ENCODE measurements around the gene ARAP3. TPM values are rescaled to one million over a fixed set of nuclear protein-coding genes. Genes with fewer than 3 reads are reported as not detected.
"Not testable (repeated sequence)": the region's sequence is repeated elsewhere in the genome, so short reads cannot be mapped to it uniquely, and the experiment has no call there.

Gene ARAP3
- polyA plus RNA-seq, 10 donors = 10.0 to 18.3 (median 14.4) TPM

DNA sequence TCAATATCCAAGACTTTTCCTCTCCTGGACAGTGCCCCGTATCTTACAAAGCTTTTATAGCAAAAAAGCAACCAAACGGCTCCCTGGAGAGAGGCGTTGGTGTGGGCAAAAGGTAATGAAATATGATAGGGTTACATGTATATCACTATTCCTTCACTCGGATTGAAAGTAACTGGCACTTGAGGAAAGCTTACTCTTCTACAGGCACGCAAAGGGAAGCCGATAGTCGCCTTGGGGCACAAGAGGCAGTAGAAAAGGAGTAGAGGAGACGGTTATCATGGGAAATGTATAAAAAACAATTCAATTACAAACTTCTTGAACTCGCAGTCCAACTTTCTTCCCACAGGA lies 64.4 kb downstream of the ARAP3 start:
- peak in 1 of 3 donors; percentile 32 for DNase-seq

GRCh38 chr5:141617128-141617527 lies 64.9 kb downstream of the ARAP3 start:
- DNase-seq = no peak

DNA sequence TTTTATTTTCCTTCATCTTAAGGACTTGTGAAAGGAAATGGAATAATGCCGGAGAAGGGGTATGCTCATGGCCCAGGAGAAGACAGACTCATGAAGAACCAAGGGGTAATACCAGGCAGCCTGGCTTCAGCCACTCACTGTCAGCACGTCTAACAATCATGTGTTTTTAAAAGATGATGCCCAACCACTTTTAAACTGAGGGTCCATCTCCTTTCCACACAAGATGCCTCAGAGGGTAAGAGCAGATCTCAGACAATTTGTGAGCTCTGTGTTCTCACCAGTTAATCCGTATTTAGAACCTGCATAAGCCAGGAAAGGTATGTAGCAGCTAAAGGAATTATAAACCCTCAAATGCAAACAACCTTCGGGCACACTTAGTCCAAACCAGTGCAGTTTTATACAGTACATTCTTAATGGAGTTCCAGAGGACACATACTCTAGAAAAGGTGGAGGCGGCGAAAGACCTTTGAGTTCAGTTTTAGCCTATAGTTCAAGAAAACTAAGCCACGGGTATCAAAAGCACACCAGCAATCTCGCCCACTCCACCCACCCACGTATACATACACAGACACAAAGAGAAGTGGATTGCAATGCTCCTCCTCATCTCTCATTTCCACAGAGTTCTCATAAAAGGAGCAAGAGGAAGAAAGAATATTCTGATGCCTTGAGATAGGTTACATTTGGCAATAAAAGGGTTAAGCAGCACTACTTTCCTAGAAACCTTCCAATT lies 65.9 kb downstream of the ARAP3 start:
- no peak for DNase-seq

DNA sequence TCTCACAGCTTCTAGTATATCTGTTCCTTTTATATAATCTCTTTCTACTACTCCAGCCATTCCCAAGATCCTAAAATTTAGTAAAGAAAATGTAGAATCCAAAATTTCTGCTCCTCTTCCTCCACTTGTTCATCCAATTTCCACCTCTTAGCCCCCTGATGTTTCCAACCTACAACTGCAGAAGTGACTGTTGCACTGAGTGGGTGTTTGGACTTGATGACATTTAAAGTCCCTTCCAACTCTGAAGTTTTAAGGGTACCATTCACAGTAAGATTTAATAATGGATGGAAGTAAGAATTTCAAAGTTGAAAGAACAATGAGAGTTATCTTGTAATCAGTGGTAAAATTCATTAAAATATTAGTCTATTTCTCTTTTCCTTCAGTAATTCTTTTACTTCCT lies 68.7 kb downstream of the ARAP3 start:
- no peak for DNase-seq

GRCh38 chr5:141611289-141611688 lies 70.7 kb downstream of the ARAP3 start:
- DNase-seq = no peak

DNA sequence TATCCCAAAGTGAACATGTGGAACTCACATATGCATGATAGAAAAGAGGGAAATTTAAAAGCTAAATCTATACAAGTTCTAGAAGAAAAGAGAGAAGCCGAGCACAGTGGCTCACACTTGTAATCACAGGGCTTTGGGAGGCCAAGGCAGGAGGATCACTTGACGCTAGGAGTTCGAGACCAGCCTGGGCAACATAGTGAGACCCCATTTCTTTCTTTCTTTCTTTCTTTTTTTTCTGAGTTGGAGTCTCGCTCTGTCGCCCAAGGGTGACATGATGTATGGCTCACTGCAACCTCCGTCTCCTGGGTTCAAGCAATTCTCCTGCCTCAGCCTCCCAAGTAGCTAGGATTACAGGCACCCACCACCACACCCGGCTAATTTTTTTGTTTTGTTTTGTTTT lies 72.1 kb downstream of the ARAP3 start:
- not testable (repeated sequence) for DNase-seq

- no peak for DNase-seq
Observed at GRCh38 chr5:141609044-141609443, 73.0 kb downstream of the ARAP3 start.

DNA sequence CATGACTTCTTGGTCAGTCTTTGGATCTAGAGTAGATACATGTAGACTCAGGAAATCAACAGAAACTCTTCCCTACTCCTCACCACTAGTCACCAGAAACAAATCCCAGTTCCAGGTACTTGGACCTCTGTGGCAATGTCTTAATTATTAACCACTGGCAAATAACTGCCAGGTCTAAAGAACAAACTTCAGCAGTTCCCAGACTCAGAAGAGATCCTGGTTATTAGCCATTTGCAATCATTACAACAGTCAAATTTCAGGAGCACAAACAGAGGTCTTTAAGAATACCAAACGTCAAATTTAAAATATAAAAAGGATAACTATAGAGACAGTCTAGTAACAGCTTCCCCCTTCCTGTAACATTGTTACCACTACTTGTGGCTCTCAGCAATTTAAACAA lies 73.5 kb downstream of the ARAP3 start:
- DNase-seq = no peak

- no peak for DNase-seq
Observed at GRCh38 chr5:141608046-141608445, 74.0 kb downstream of the ARAP3 start.

- peak in 2 of 3 donors; percentile 50 to 63 for DNase-seq
Observed at GRCh38 chr5:141605523-141606277, 76.3 kb downstream of the ARAP3 start.

- DNase-seq = peak; percentile 52 to 84 (median 73)
Observed at GRCh38 chr5:141603923-141604717, 77.9 kb downstream of the ARAP3 start.

Other genes with a start within 250 kb of the ARAP3 start
- gene PCDHGC3, start 206.3 kb downstream of the ARAP3 start, polyA plus RNA-seq (ENCODE audit: insufficient read length in 10 of 10) = 100 to 1,000 TPM in 8 of 10 donors, 10 to 100 TPM in 2; 95.8 to 177 (median 115) TPM
- 1 to 10 TPM in 9 of 10 donors, under 1 TPM in 1; 0.93 to 2.2 (median 1.6) TPM for gene PCDHGC4, start 197.2 kb downstream of the ARAP3 start, polyA plus RNA-seq (ENCODE audit: insufficient read length in 10 of 10)
- gene PCDHGC5, start 193.1 kb downstream of the ARAP3 start, polyA plus RNA-seq (ENCODE audit: insufficient read length in 10 of 10) = 1 to 10 TPM in 1 of 10 donors, under 1 TPM in 9; 0.25 to 1.4 (median 0.44) TPM
- 10 to 100 TPM; 24.3 to 34.3 (median 27.6) TPM for gene DIAPH1, start 63.2 kb downstream of the ARAP3 start, polyA plus RNA-seq (ENCODE audit: insufficient read length in 10 of 10)
- gene HDAC3, start 45.4 kb downstream of the ARAP3 start, polyA plus RNA-seq (ENCODE audit: insufficient read length in 10 of 10) = 10 to 100 TPM; 42.3 to 60.5 (median 55.2) TPM
- under 1 TPM; 0.19 to 0.90 (median 0.23) TPM for gene RELL2, start 45.2 kb downstream of the ARAP3 start, polyA plus RNA-seq (ENCODE audit: insufficient read length in 10 of 10)
- 10 to 100 TPM in 2 of 10 donors, 1 to 10 TPM in 8; 3.6 to 11.5 (median 8.0) TPM for gene FCHSD1, start 30.8 kb downstream of the ARAP3 start, polyA plus RNA-seq (ENCODE audit: insufficient read length in 10 of 10)
- gene PCDH1, start 196.2 kb upstream of the ARAP3 start, polyA plus RNA-seq (ENCODE audit: insufficient read length in 10 of 10) = 10 to 100 TPM; 13.0 to 22.4 (median 15.3) TPM
- 100 to 1,000 TPM in 1 of 10 donors, 10 to 100 TPM in 9; 52.9 to 105 (median 85.3) TPM for gene DELE1, start 241.6 kb upstream of the ARAP3 start, polyA plus RNA-seq (ENCODE audit: insufficient read length in 10 of 10)